KMS-11 (cell line): ENCODE results near the gene CALCOCO2.

ENCODE experiments used
- H2AFZ ChIP-seq: fragments of 200-600 bp; sonication (generic); 2 replicates; pipeline ENCODE4 v1.6.1; 2016; ENCODE audit warnings: antibody characterized with exemption, mixed run types, low read depth
- H3K27ac ChIP-seq: fragments of 200-600 bp; sonication (generic); 2 replicates; pipeline ENCODE4 v1.6.1; 2016; ENCODE audit warnings: mild to moderate bottlenecking, mixed run types
- H3K27me3 ChIP-seq: fragments of 200-600 bp; sonication (generic); 2 replicates; pipeline ENCODE4 v1.6.1; 2017; ENCODE audit warnings: mild to moderate bottlenecking, low read depth, mixed run types, moderate library complexity; ENCODE audit not compliant: insufficient read depth
- H3K36me3 ChIP-seq: fragments of 200-600 bp; sonication (generic); 2 replicates; pipeline ENCODE4 v1.6.1; 2017; ENCODE audit warnings: mild to moderate bottlenecking, mixed run types; ENCODE audit not compliant: insufficient read depth
- H3K4me1 ChIP-seq: fragments of 200-600 bp; sonication (generic); 2 replicates; pipeline ENCODE4 v1.6.1; 2016; ENCODE audit warnings: mild to moderate bottlenecking, low read depth, mixed run types; ENCODE audit not compliant: poor library complexity, severe bottlenecking
- H3K4me2 ChIP-seq: fragments of 200-600 bp; sonication (generic); 2 replicates; pipeline ENCODE4 v1.7.0; 2016; ENCODE audit warnings: mild to moderate bottlenecking, mixed run types
- H3K4me3 ChIP-seq: fragments of 200-600 bp; sonication (generic); IDR thresholded peaks from 2 replicates; pipeline ENCODE4 v1.6.1; 2017; ENCODE audit warnings: low read depth, low read length, mixed read lengths; ENCODE audit not compliant: insufficient read depth
- H3K79me2 ChIP-seq: fragments of 200-600 bp; sonication (generic); 2 replicates; pipeline ENCODE4 v1.6.1; 2016; ENCODE audit warnings: low read depth, mixed run types; ENCODE audit not compliant: insufficient read depth
- H3K9ac ChIP-seq: fragments of 200-600 bp; sonication (generic); 2 replicates; pipeline ENCODE4 v1.6.1; 2016; ENCODE audit warnings: mild to moderate bottlenecking, mixed run types
- H4K20me1 ChIP-seq: fragments of 200-600 bp; sonication (generic); 2 replicates; pipeline ENCODE4 v1.6.1; 2016; ENCODE audit warnings: mild to moderate bottlenecking, mixed run types; ENCODE audit not compliant: insufficient read depth
- CTCF ChIP-seq: fragments of 200-600 bp; sonication (generic); conservative IDR thresholded peaks from 2 replicates; pipeline ENCODE4 v1.6.1; 2017; ENCODE audit warnings: low read depth, mild to moderate bottlenecking, antibody characterized with exemption, low read length, moderate library complexity, mixed read lengths

Gene CALCOCO2

DNA sequence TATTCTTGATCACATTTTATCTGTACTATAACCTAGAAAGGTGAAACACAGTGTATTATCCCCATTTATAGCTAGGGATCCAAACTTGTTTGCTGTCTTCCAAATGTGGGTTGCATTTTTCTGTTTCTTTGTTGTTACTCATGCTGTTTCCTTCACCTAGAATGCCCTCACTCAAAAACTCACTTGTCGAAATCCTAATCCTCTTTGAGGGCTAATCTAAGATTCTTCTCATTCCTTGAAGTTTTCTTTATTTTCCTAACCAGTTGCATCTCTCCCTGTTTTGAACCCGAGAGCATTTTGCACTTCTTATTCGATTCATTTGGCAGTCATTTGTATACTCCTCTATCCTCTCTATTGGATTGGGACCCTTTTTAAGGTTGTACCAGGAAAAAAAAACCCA lies 9.6 kb downstream of the CALCOCO2 start:
- Histone ChIP-seq H3K27me3 (no peaks in the 10 kb centered on the region), H3K4me1 (peaks cover 73% of the 10 kb centered on the region), H3K27ac (peak overlapping the region; percentile 61; the same call in 1 of the 2 replicates), H2AFZ (no peak overlapping the region), H3K9ac (no peak overlapping the region), H3K4me2 (peak overlapping the region; percentile 89), H3K4me3 (no peak overlapping the region), H3K36me3 (no peaks in the 10 kb centered on the region), H4K20me1 (no peaks in the 10 kb centered on the region), H3K79me2 (peaks cover 15% of the 10 kb centered on the region; the same call in 1 of the 2 replicates)
- TF ChIP-seq CTCF, result no peak

DNA sequence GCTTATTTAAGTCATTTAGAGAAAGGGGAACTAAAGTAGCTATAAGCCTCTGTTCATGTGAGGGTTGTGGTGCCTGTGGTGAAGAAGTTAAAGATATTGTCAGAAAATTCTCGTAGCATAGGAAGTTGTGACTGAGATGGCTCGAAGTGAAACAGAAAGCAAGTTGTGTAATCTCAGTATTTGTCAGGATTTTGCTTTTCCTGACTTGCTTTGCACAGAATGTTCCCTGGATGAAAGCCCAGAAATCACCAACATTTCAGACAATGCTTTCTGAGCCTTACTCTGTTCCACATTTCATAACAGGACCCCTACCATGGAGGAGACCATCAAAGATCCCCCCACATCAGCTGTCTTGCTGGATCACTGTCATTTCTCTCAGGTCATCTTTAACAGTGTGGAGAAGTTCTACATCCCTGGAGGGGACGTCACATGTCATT lies 10.6 kb downstream of the CALCOCO2 start:
- Histone ChIP-seq H3K27ac (peak overlapping the region; percentile 61), H3K9ac (peak overlapping the region; percentile 36), H2AFZ (peak overlapping the region; percentile 42), H3K79me2 (peaks cover 15% of the 10 kb centered on the region; the same call in 1 of the 2 replicates), H4K20me1 (no peaks in the 10 kb centered on the region), H3K4me3 (no peak overlapping the region), H3K4me2 (peak overlapping the region; percentile 89), H3K36me3 (no peaks in the 10 kb centered on the region), H3K4me1 (peaks cover 64% of the 10 kb centered on the region), H3K27me3 (no peaks in the 10 kb centered on the region)
- TF ChIP-seq CTCF, result no peak

DNA sequence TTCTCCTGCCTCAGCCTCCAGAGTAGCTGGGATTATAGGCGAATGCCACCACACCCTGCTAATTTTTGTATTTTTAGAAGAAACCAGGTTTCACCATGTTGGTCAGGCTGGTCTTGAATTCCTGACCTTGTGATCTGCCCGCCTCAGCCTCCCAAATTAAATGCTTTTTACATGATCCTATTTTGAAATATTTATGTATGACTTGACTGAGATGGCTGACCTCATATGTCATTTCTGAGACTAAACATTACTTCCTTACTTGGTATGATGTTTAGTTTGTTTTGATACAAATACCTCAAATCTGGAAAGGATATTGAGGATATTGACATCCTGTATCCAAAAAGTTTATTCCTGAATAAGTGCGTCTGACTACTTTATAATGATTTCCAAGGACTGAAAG lies 11.9 kb downstream of the CALCOCO2 start:
- Histone ChIP-seq H3K36me3 (no peaks in the 10 kb centered on the region), H3K4me2 (no peak overlapping the region), H4K20me1 (no peaks in the 10 kb centered on the region), H3K4me3 (no peak overlapping the region), H2AFZ (no peak overlapping the region), H3K4me1 (peaks cover 50% of the 10 kb centered on the region), H3K27me3 (no peaks in the 10 kb centered on the region), H3K79me2 (peaks cover 15% of the 10 kb centered on the region; the same call in 1 of the 2 replicates), H3K9ac (no peak overlapping the region), H3K27ac (no peak overlapping the region)
- no peak for TF ChIP-seq CTCF

DNA sequence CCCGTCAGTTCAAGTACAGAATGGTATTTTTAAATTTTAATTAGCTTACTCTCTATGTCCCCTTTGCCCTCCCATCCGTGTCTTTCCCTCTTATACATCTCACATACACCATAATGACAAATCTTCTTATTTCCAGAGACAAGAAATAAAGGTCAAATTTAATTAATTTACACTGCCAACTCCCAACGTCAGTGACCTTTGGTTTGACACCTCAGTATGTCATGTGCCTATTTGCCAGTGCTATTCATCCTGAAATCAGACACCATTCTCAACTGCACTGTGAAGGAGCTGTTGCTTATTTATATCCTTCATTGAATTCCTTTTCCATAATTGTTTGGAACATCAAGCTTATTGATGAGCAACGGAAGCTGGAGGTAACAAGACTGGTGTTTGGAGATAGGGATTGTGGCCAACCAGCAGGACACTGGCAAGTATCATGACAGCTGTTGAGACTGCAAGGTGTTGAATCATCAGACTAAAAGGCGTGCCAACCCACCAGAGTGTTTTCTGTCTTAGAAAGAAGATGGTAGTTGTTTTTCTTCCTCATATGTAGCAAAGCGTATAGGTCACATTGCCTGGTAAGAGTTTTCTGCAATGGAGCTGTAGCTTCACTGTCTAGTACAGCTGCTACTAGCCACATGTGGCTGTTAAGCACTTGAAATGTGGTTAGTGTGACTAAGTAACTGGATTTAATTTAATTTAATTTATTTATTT lies 12.5 kb downstream of the CALCOCO2 start:
- H3K36me3 ChIP-seq, result no peaks in the 10 kb centered on the region
- H2AFZ ChIP-seq, result no peak overlapping the region
- H3K4me2 ChIP-seq, result no peak overlapping the region
- H3K79me2 ChIP-seq, result peaks cover 15% of the 10 kb centered on the region; the same call in 1 of the 2 replicates
- no peak for TF ChIP-seq CTCF
- H3K4me3 ChIP-seq, result no peak overlapping the region
- no peaks in the 10 kb centered on the region for H3K27me3 ChIP-seq
- H3K27ac ChIP-seq, result no peak overlapping the region
- no peaks in the 10 kb centered on the region for H4K20me1 ChIP-seq
- no peak overlapping the region for H3K9ac ChIP-seq
- peaks cover 44% of the 10 kb centered on the region for H3K4me1 ChIP-seq
